ENCODE data around the gene TRPV6.

TRPV6 gene

GRCh38 chr7:142864980-142865747, 20.4 kb downstream of the TRPV6 start:
- Histone ChIP-seq H3K4me3 (ENCODE audit: low read length) (no peak overlapping the region), H3K4me1 (ENCODE audit: control insufficient read depth, insufficient read depth, low read length) (no peaks in the 10 kb centered on the region), H3K27me3 (ENCODE audit: control insufficient read depth, insufficient read depth, low read length) (no peaks in the 10 kb centered on the region), H3K9ac (ENCODE audit: low read depth, low read length) (no peak overlapping the region), H3K9me3 (replicated peaks; ENCODE audit: low read length) (no peaks in the 10 kb centered on the region), H3K36me3 (ENCODE audit: insufficient read depth, low read length) (peaks cover 12% of the 10 kb centered on the region), H3K4me2 (ENCODE audit: low read length) (no peak overlapping the region)

- H3K4me3 ChIP-seq (ENCODE audit: low read length): no peak overlapping the region
- no peak overlapping the region for H3K4me2 ChIP-seq (ENCODE audit: low read length)
- H3K4me1 ChIP-seq (ENCODE audit: control insufficient read depth, insufficient read depth, low read length): no peaks in the 10 kb centered on the region
- H3K9me3 ChIP-seq (replicated peaks; ENCODE audit: low read length): no peaks in the 10 kb centered on the region
- no peaks in the 10 kb centered on the region for H3K27me3 ChIP-seq (ENCODE audit: control insufficient read depth, insufficient read depth, low read length)
- H3K9ac ChIP-seq (ENCODE audit: low read depth, low read length): no peak overlapping the region
- peaks cover 5% of the 10 kb centered on the region for H3K36me3 ChIP-seq (ENCODE audit: insufficient read depth, low read length)
Measured at GRCh38 chr7:142863891-142864685, 21.5 kb downstream of the TRPV6 start.

- Histone ChIP-seq H3K4me3 (ENCODE audit: low read length) (no peak overlapping the region), H3K4me1 (ENCODE audit: control insufficient read depth, insufficient read depth, low read length) (no peaks in the 10 kb centered on the region), H3K9ac (ENCODE audit: low read depth, low read length) (no peak overlapping the region), H3K27me3 (ENCODE audit: control insufficient read depth, insufficient read depth, low read length) (no peaks in the 10 kb centered on the region), H3K36me3 (ENCODE audit: insufficient read depth, low read length) (peaks cover 5% of the 10 kb centered on the region), H3K4me2 (ENCODE audit: low read length) (no peak overlapping the region), H3K9me3 (replicated peaks; ENCODE audit: low read length) (no peaks in the 10 kb centered on the region)
Measured at GRCh38 chr7:142862786-142863400, 22.7 kb downstream of the TRPV6 start.

DNA sequence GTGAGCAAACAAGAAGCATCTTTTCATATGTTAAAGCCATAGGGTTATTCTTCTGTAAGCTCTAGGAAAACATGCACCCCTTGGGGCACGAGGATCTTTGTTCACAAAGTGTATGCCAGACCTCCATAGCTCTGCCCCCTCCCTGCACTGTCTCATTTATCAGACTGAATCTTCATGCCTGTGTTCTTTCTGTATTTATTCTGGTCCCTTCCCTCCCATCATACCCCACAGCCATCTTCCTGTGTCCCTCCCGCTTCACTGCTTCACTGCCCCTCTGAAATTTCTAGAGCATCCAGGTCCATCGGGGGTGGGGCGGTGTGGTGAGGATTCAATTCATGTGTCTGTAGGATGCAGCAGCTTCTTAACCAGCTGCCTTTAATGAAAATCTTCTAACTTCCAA, 23.2 kb downstream of the TRPV6 start:
- peaks cover 5% of the 10 kb centered on the region for H3K36me3 ChIP-seq (ENCODE audit: insufficient read depth, low read length)
- H3K9me3 ChIP-seq (replicated peaks; ENCODE audit: low read length): no peaks in the 10 kb centered on the region
- H3K4me3 ChIP-seq (ENCODE audit: low read length): no peak overlapping the region
- H3K9ac ChIP-seq (ENCODE audit: low read depth, low read length): no peak overlapping the region
- H3K4me1 ChIP-seq (ENCODE audit: control insufficient read depth, insufficient read depth, low read length): no peaks in the 10 kb centered on the region
- H3K4me2 ChIP-seq (ENCODE audit: low read length): no peak overlapping the region
- no peaks in the 10 kb centered on the region for H3K27me3 ChIP-seq (ENCODE audit: control insufficient read depth, insufficient read depth, low read length)

- no peak overlapping the region for H3K4me3 ChIP-seq (ENCODE audit: low read length)
- peaks cover 5% of the 10 kb centered on the region for H3K36me3 ChIP-seq (ENCODE audit: insufficient read depth, low read length)
- peaks cover 3% of the 10 kb centered on the region for H3K4me1 ChIP-seq (ENCODE audit: control insufficient read depth, insufficient read depth, low read length)
- H3K27me3 ChIP-seq (ENCODE audit: control insufficient read depth, insufficient read depth, low read length): no peaks in the 10 kb centered on the region
- no peak overlapping the region for H3K4me2 ChIP-seq (ENCODE audit: low read length)
- H3K9ac ChIP-seq (ENCODE audit: low read depth, low read length): no peak overlapping the region
- H3K9me3 ChIP-seq (replicated peaks; ENCODE audit: low read length): no peaks in the 10 kb centered on the region
Measured at GRCh38 chr7:142860968-142861367, 24.6 kb downstream of the TRPV6 start.

- H3K4me1 ChIP-seq (ENCODE audit: control insufficient read depth, insufficient read depth, low read length): peaks cover 11% of the 10 kb centered on the region
- H3K4me3 ChIP-seq (ENCODE audit: low read length): no peak overlapping the region
- H3K27me3 ChIP-seq (ENCODE audit: control insufficient read depth, insufficient read depth, low read length): no peaks in the 10 kb centered on the region
- no peaks in the 10 kb centered on the region for H3K9me3 ChIP-seq (replicated peaks; ENCODE audit: low read length)
- H3K4me2 ChIP-seq (ENCODE audit: low read length): no peak overlapping the region
- no peak overlapping the region for H3K9ac ChIP-seq (ENCODE audit: low read depth, low read length)
- H3K36me3 ChIP-seq (ENCODE audit: insufficient read depth, low read length): peaks cover 5% of the 10 kb centered on the region
Measured at GRCh38 chr7:142859829-142860228, 25.7 kb downstream of the TRPV6 start.

DNA sequence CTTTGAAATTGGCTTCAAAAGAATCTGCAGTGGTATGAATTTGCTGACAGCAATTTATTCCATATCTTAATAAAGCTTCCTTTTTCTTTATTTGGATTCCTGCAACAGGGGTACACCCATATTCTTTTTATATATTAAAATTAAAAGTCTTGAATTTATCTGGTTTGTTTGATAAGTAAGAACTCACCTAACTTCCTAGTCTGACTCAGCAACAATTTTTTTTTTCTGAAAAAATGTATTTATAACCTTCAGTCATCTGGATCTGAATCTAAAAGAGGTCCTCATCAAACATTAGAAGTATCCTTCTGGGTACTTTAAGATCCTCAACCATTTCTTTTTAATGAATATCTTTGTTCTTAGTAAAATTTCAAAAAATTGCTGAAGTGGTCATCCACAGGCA, 26.1 kb downstream of the TRPV6 start:
- H3K9ac ChIP-seq (ENCODE audit: low read depth, low read length): no peak overlapping the region
- H3K4me1 ChIP-seq (ENCODE audit: control insufficient read depth, insufficient read depth, low read length): peaks cover 11% of the 10 kb centered on the region
- no peak overlapping the region for H3K4me2 ChIP-seq (ENCODE audit: low read length)
- no peaks in the 10 kb centered on the region for H3K9me3 ChIP-seq (replicated peaks; ENCODE audit: low read length)
- H3K27me3 ChIP-seq (ENCODE audit: control insufficient read depth, insufficient read depth, low read length): no peaks in the 10 kb centered on the region
- H3K4me3 ChIP-seq (ENCODE audit: low read length): no peak overlapping the region
- peaks cover 5% of the 10 kb centered on the region for H3K36me3 ChIP-seq (ENCODE audit: insufficient read depth, low read length)

- H3K4me3 ChIP-seq (ENCODE audit: low read length): no peak overlapping the region
- peaks cover 5% of the 10 kb centered on the region for H3K36me3 ChIP-seq (ENCODE audit: insufficient read depth, low read length)
- no peak overlapping the region for H3K9ac ChIP-seq (ENCODE audit: low read depth, low read length)
- peaks cover 11% of the 10 kb centered on the region for H3K4me1 ChIP-seq (ENCODE audit: control insufficient read depth, insufficient read depth, low read length)
- H3K9me3 ChIP-seq (replicated peaks; ENCODE audit: low read length): no peaks in the 10 kb centered on the region
- H3K27me3 ChIP-seq (ENCODE audit: control insufficient read depth, insufficient read depth, low read length): no peaks in the 10 kb centered on the region
- peak overlapping the region; percentile 4 for H3K4me2 ChIP-seq (ENCODE audit: low read length)
Measured at GRCh38 chr7:142857625-142858024, 27.9 kb downstream of the TRPV6 start.

- H3K4me1 ChIP-seq (ENCODE audit: control insufficient read depth, insufficient read depth, low read length): peaks cover 11% of the 10 kb centered on the region
- peaks cover 3% of the 10 kb centered on the region for H3K36me3 ChIP-seq (ENCODE audit: insufficient read depth, low read length)
- H3K9me3 ChIP-seq (replicated peaks; ENCODE audit: low read length): no peaks in the 10 kb centered on the region
- H3K9ac ChIP-seq (ENCODE audit: low read depth, low read length): no peak overlapping the region
- no peak overlapping the region for H3K4me3 ChIP-seq (ENCODE audit: low read length)
- H3K4me2 ChIP-seq (ENCODE audit: low read length): peak overlapping the region; percentile 96
- H3K27me3 ChIP-seq (ENCODE audit: control insufficient read depth, insufficient read depth, low read length): peaks cover 3% of the 10 kb centered on the region
Measured at GRCh38 chr7:142856565-142857245, 28.8 kb downstream of the TRPV6 start.

DNA sequence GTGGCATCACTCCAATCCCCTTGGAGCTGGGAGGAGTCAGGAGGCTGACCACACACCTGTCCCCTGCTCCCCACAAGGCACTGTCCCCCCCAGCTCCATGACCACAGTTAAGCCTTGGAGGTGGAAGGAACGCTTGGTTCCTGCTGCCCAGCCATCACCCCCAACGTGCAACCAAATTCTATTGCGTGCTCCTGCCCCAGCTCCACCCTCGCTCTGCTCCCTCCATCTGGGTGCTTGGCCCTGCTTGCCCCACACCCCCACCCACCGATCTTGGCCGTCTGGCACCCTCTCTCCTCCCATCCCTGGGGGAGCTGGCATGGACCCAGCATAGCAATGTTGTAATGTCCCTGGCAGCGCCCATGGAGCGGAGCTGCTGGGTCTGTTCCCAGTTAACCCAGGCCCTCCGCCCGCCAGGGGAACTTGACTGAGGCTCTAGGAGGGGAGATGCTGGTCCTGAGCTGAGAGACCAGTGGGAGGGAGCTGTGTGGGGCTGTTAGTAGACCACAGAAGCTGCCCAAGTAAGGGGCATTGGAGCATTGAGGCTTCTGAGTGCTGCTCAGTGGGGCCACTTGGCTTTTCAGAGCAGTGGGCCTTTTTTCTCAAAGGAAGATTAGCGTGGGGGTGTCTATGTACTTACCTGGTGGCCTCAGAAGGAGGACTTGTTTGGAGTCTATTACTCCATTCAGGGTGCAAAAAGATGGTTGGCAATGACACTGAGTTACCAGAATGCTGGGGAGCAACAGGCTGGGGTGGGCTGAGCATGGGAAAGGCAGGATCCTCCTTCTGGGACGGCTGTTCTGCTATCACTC, 29.6 kb downstream of the TRPV6 start:
- Histone ChIP-seq H3K9me3 (replicated peaks; ENCODE audit: low read length) (no peaks in the 10 kb centered on the region), H3K27me3 (ENCODE audit: control insufficient read depth, insufficient read depth, low read length) (peaks cover 9% of the 10 kb centered on the region), H3K9ac (ENCODE audit: low read depth, low read length) (no peak overlapping the region), H3K4me1 (ENCODE audit: control insufficient read depth, insufficient read depth, low read length) (peaks cover 11% of the 10 kb centered on the region), H3K36me3 (ENCODE audit: insufficient read depth, low read length) (no peaks in the 10 kb centered on the region), H3K4me2 (ENCODE audit: low read length) (peak overlapping the region; percentile 96), H3K4me3 (ENCODE audit: low read length) (peak overlapping the region; percentile 78)
